ENCODE results near the gene PRDM15.

Gene PRDM15

DNA sequence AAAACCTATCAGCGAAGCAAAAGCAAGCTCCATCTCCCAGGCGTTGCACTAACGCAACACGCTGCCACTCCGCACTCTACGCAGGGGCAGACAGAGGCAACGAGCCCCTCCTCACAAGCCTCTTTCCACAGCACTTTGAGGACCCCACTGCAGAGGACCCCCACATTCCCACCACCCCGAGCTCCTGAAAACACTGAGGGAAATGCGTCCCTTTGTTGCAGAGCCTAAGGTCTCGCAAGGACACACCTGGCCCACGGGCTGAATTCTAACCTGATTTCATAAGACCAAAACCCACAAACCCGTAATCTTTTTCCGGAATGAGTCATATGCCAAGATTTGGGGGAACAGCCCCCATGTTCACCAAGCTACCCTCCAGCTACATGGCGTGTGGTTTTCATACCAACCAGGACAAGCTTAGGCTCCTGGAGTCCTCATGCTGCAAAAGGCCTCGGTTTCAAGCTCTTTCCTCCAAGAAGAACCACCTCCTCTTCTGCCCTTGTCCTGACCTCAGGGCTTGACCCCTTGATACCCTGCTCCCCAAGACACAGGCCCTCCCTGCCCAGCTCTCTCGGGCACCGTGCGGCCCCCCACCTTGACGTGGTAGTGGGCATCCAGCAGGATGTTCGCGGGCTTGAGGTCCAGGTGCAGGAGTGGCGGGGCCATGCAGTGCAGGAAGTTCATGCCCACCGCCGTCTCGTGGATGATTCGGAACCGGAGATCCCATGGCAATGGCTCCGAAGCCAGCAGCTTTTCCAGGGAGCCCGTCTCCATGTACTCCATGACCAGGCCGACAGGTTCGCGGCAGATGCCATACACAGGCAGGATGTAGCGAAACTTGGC, 123.0 kb downstream of the PRDM15 start:
- no peak for DNase-seq (ENCODE audit: low read depth)
- no peak overlapping the region for H3K4me3 ChIP-seq (ENCODE audit: low read length)
- TF ChIP-seq, protein P1, sequence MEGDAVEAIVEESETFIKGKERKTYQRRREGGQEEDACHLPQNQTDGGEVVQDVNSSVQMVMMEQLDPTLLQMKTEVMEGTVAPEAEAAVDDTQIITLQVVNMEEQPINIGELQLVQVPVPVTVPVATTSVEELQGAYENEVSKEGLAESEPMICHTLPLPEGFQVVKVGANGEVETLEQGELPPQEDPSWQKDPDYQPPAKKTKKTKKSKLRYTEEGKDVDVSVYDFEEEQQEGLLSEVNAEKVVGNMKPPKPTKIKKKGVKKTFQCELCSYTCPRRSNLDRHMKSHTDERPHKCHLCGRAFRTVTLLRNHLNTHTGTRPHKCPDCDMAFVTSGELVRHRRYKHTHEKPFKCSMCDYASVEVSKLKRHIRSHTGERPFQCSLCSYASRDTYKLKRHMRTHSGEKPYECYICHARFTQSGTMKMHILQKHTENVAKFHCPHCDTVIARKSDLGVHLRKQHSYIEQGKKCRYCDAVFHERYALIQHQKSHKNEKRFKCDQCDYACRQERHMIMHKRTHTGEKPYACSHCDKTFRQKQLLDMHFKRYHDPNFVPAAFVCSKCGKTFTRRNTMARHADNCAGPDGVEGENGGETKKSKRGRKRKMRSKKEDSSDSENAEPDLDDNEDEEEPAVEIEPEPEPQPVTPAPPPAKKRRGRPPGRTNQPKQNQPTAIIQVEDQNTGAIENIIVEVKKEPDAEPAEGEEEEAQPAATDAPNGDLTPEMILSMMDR (conservative IDR thresholded peaks at IDR 0.05; ENCODE audit: low read depth, low read length): no peak

DNA sequence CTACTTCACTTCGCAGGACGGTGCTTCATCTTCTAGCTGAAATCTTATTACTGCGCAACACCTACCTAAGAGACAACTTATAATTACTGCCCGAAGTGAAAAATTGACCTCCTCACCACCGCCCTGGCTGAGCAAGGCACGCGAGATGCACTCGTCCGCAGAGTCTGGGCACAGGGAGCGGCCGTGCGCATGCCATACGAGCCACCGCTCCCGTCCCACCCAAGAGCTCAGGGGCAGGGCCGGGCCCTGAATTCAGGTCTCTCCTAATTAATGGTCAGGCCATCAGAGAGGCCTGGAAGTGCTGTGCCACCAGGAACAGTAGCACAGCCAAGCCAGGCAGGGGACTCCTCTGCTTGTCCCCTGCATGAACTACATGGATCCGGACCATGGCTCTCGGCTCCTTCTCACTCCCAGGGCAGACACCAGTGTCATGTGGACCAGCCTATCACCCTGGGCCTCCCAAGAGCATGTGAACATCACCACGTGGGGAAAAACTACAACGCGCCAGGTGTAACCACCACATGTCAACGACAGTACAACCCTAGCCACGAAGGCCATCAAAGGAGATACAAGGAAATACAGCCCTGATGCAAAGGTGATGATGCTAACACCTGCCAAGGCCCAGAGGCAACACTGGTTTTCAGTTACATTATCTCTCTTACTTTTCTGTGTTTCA, 123.7 kb downstream of the PRDM15 start:
- DNase-seq (ENCODE audit: low read depth): no peak
- no peak overlapping the region for H3K4me3 ChIP-seq (ENCODE audit: low read length)
- TF ChIP-seq, protein P1 (conservative IDR thresholded peaks at IDR 0.05; ENCODE audit: low read depth, low read length): no peak

DNA sequence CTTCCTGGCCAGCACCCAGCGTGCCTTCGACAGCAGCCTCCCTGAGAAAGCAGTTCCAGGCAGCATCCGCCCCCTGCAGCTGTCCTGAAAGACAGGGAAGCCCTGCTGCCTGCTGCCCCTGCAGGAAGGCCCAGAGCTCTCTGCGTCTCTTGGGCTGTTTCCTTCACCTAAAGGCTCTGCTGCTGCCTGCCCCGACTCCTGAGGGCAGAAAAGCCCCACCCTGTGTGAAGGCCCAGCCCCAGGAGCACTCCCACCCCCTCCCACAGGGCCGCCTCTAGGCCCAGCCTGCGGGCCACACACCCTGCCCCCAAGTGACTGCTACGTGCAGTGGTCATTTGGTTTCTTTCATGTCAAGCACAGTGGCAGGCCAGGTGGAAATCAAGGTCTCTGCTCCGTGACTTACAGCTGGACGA, 124.7 kb downstream of the PRDM15 start:
- TF ChIP-seq, protein P1 (conservative IDR thresholded peaks at IDR 0.05; ENCODE audit: low read depth, low read length): no peak
- no peak for DNase-seq (ENCODE audit: low read depth)
- no peak overlapping the region for H3K4me3 ChIP-seq (ENCODE audit: low read length)

DNA sequence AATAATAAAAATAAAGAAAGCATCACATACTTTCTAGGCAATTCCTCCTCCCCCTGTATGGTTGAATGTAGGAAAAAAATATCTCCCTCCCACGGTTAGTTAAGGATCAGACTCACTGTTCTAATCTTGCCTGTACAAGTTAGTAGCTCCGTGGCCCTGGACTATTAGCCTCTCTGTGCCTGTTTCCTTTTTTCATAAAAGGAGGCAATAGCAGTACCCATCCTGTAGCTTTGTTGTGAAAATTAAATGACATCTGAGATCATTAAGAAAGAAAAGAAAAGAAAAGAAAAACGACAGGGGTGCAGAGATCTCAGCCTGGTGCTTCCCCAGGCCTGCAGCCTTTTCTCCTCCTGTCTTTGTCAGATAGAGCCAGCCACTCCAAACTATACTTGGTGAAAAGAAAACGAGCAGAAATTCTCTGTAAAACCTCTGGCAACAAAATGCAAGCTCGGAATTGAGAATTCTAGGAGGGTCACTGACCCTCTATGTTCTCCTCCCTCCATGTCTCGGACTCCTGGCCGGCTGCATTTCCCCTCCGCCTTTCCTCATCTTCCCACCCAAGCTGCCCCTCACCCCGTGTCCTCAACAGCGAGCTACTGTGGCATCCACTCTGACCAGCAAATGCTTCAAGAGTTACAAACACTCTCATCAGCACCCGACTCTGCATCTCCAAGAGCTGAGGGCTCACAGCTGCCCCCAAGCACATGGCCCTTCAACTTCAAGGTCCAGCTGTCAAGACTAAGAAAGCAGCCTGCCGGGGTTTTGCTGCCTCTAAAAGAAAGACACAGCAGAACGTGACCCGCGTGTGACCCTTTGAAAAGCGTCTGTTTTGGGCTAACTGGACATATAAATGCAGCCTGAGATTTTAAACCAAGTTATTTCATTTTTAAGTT, 125.9 kb downstream of the PRDM15 start:
- no peak overlapping the region for H3K4me3 ChIP-seq (ENCODE audit: low read length)

DNA sequence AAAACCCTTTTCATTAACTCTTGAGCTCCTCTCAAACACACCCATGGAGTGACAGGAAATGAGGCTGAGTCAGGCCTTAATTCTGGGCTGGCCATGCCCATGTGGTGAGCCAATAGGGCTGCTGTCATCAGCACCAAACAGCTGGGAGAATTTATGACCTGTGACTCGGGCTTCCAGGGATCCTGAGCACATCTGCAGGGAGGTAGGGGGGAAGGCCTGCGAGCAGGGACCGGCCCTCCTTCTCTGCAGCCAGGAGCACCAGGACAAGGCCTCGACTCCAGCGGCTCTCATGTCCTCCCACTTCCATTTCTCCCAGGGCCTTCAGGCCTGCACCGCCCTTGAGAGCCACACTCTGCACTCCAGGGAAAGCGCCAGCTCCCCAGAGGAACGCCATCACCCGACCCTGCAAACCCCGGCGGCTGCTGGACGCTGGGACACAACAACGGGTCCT, 126.9 kb downstream of the PRDM15 start:
- H3K4me3 ChIP-seq (ENCODE audit: low read length): no peak overlapping the region
- DNase-seq (ENCODE audit: low read depth): no peak
- TF ChIP-seq, protein P1 (conservative IDR thresholded peaks at IDR 0.05; ENCODE audit: low read depth, low read length): no peak

More for the DNA sequence above, 125.9 kb downstream of the PRDM15 start:
- TF ChIP-seq, protein P1 (conservative IDR thresholded peaks at IDR 0.05; ENCODE audit: low read depth, low read length): no peak
- no peak for DNase-seq (ENCODE audit: low read depth)

DNA sequence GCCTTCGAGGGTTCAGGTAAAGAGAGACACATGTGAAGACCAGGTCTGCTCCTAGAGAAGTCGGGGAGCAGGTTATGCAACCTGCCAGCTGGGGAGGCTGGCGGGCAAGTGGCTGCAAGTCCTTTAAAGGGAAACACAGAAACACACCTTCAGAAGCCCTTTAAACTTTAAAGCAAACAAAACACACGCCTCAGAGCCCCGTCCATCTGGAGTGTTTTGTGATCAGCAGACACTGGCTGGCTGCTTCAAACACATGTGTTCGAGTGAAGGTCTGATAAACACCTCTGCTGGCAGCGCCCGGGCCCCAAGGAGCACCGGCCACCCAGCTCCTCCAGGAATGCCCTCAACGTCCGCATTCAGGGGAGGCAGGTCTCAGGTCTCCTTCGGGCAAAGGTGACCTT, 127.5 kb downstream of the PRDM15 start:
- DNase-seq (ENCODE audit: low read depth): no peak
- H3K4me3 ChIP-seq (ENCODE audit: low read length): no peak overlapping the region
- TF ChIP-seq, protein P1 (conservative IDR thresholded peaks at IDR 0.05; ENCODE audit: low read depth, low read length): no peak

Data from retinal pigment epithelial cell (primary cell).